Tibial nerve (tissue), 4 donors: Measurements from ENCODE around the gene RPL29. TPM values are rescaled to one million over a fixed set of nuclear protein-coding genes. Genes with fewer than 3 reads are reported as not detected.

ENCODE experiments used
- DNase-seq, 2 donors: peaks; one replicate each; pipeline ENCODE4 v3.0.0-alpha.2; 2019; ENCODE audit warnings: low spot score in 2 of 2
- H3K27ac ChIP-seq, 4 donors: fragments of 200-600 bp; sonication (generic) in 3 of 4; one replicate each; pipeline ENCODE4 v1.5.1; 2017 to 2019; ENCODE audit warnings: mild to moderate bottlenecking in 1 of 4
- H3K27me3 ChIP-seq, 2 donors: fragments of 200-600 bp; sonication (generic) in 1 of 2; one replicate each; pipeline versions ENCODE4 v1.5.1 to v1.6.0; 2017 to 2019
- H3K36me3 ChIP-seq, 3 donors: fragments of 200-600 bp; sonication (generic); one replicate each; pipeline ENCODE4 v1.5.1; 2018 to 2019
- H3K4me1 ChIP-seq, 4 donors: fragments of 200-600 bp; sonication (generic) in 3 of 4; one replicate each; pipeline ENCODE4 v1.5.1; 2017 to 2019
- H3K4me3 ChIP-seq, 4 donors: fragments of 200-600 bp; sonication (generic) in 3 of 4; one replicate each; pipeline ENCODE4 v1.5.1; 2017 to 2019; ENCODE audit warnings: mild to moderate bottlenecking in 1 of 4, moderate library complexity in 1 of 4
- H3K9me3 ChIP-seq, 4 donors: fragments of 200-600 bp; sonication (generic) in 3 of 4; one replicate each; pipeline ENCODE4 v1.5.1; 2017 to 2019
- EP300 ChIP-seq, 2 donors: sonication (generic); formaldehyde crosslinking; IDR thresholded peaks; one replicate each; pipeline ENCODE4 v1.6.1; 2017; ENCODE audit warnings: antibody characterized with exemption in 2 of 2, mild to moderate bottlenecking in 1 of 2
- POLR2A ChIP-seq, 2 donors: fragments of 450-650 bp; IDR thresholded peaks; one replicate each; pipeline ENCODE4 v1.6.1; 2017; ENCODE audit warnings: antibody characterized with exemption in 2 of 2, mild to moderate bottlenecking in 2 of 2, moderate library complexity in 2 of 2
- WGBS, 2 donors: methylation state at CpG; one replicate each; pipeline ENCODE4 v1.1.5; 2018; 5-methylcytosine and 5-hydroxymethylcytosine counted together
- total RNA-seq, 4 donors: library from RNA; depleted of rRNA; stranded (reverse); fragments of >200 nt; gene quantifications; one replicate each; pipeline ENCODE4 v1.1.0, GENCODE V29; 2016
- TF ChIP-seq, protein P1 (sequence below), 5 experiments: fragments of 200-600 bp in 3 of 5; fragments of 450-650 bp in 2 of 5; sonication (generic) in 3 of 5; IDR thresholded peaks; one replicate each; pipeline ENCODE4 v1.5.1; 2016 to 2019; ENCODE audit warnings: antibody characterized with exemption in 5 of 5, mild to moderate bottlenecking in 3 of 5, moderate library complexity in 2 of 5

RPL29 gene
- total RNA-seq, 4 donors from 2014 or later: 809 to 1,472 (median 1,336) TPM

DNA sequence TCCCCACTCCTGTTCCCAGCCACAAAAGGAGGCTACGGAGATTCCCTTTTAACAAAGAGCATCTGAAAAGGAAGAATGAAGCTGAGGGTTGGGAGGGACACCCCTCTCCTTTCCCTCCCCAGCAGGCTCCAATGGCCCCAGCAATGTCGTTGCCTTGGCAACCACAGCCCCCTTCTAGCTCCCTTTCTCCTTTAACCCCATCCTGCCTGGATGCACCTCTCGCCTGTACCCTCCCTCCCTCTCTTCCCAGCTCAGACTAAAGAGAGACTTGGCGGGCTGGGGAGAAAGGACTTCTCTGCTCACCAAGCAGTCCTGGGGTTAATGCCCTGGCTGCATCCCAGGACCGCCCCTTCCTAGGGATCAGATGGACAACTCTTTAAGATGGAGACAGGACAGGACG is 7.1 kb upstream of the RPL29 start:
- TF ChIP-seq EP300 (IDR thresholded peaks at IDR 0.05): no peak
- TF ChIP-seq, protein P1, sequence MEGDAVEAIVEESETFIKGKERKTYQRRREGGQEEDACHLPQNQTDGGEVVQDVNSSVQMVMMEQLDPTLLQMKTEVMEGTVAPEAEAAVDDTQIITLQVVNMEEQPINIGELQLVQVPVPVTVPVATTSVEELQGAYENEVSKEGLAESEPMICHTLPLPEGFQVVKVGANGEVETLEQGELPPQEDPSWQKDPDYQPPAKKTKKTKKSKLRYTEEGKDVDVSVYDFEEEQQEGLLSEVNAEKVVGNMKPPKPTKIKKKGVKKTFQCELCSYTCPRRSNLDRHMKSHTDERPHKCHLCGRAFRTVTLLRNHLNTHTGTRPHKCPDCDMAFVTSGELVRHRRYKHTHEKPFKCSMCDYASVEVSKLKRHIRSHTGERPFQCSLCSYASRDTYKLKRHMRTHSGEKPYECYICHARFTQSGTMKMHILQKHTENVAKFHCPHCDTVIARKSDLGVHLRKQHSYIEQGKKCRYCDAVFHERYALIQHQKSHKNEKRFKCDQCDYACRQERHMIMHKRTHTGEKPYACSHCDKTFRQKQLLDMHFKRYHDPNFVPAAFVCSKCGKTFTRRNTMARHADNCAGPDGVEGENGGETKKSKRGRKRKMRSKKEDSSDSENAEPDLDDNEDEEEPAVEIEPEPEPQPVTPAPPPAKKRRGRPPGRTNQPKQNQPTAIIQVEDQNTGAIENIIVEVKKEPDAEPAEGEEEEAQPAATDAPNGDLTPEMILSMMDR (IDR thresholded peaks at IDR 0.05): no peak
- no peak for TF ChIP-seq POLR2A (IDR thresholded peaks at IDR 0.05)
- DNase-seq: no peak
- no peak overlapping the region for H3K27ac ChIP-seq
- no peaks in the 10 kb centered on the region for H3K36me3 ChIP-seq
- H3K9me3 ChIP-seq: no peaks in the 10 kb centered on the region
- no peak overlapping the region for H3K4me3 ChIP-seq
- 63 to 64% methylated on average over 6 of the region's 6 CpGs for WGBS, 2 donors
- no peaks in the 10 kb centered on the region for H3K27me3 ChIP-seq
- peaks cover 0 to 33% (median 12%) of the 10 kb centered on the region in 4 donors for H3K4me1 ChIP-seq

DNA sequence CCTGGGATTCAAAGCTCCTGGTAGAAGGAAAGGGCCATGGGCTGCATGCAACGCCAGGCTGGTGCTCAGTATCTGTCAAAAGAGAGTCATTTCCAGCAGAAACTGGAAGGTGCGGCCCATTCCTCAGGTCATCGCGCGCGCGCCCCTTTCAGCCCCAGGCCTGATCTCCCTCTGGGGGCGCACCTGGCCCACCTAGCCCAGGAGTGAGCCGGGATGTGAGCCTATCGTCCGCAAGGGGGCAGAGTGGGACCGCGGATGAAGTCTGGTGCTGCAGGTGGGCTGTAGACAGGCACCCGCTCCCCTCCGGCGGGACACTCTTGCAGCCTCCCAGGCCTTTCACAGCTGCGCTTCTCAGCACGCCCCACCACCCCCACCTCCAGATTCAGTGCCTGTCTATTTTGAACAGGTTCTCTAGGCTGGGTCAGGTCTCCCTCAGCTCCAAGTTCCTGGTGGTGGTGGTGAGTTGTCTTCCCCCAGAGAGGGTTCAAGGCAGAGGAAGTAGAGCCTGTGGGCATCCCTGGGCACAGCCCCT is 5.8 kb upstream of the RPL29 start:
- Histone ChIP-seq H3K36me3 (no peaks in the 10 kb centered on the region), H3K27me3 (no peaks in the 10 kb centered on the region), H3K9me3 (no peaks in the 10 kb centered on the region), H3K27ac (no peak overlapping the region), H3K4me3 (no peak overlapping the region), H3K4me1 (peaks cover 0 to 30% (median 12%) of the 10 kb centered on the region in 4 donors)
- 1 to 2% methylated on average over 16 to 18 of the region's 18 CpGs for WGBS, 2 donors
- TF ChIP-seq, protein P1 (IDR thresholded peaks at IDR 0.05): peak; percentile 83 to 98 (median 93)
- no peak for TF ChIP-seq POLR2A (IDR thresholded peaks at IDR 0.05)
- no peak for TF ChIP-seq EP300 (IDR thresholded peaks at IDR 0.05)
- DNase-seq: peak; percentile 47 to 77

DNA sequence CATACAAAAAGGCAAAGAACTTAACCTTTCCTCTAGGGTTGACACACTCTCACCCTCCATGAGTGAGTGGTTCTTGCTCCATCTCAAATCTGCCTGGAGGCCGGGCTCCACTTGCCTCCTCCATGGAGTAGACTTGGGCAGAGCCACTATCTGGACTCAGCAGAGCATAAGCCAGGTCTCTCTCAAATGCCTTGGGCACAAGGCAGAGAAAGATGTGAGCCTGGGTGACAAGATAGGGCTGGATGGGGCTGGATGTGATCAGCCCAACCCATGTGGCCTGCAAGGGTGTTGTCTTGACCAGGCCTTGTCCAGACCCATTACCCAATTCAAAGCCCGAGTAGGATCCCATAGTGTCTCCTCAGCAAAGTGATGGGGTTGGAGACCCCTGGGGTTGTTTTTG is 4.2 kb upstream of the RPL29 start:
- TF ChIP-seq POLR2A (IDR thresholded peaks at IDR 0.05): no peak
- TF ChIP-seq, protein P1 (IDR thresholded peaks at IDR 0.05): no peak
- no peak for TF ChIP-seq EP300 (IDR thresholded peaks at IDR 0.05)
- WGBS, 2 donors: 78 to 88% methylated on average over 2 of the region's 2 CpGs
- no peaks in the 10 kb centered on the region for H3K36me3 ChIP-seq
- no peaks in the 10 kb centered on the region for H3K9me3 ChIP-seq
- peaks cover 0 to 23% (median 8%) of the 10 kb centered on the region in 4 donors for H3K4me1 ChIP-seq
- H3K27ac ChIP-seq: no peak overlapping the region
- H3K4me3 ChIP-seq: no peak overlapping the region
- no peak for DNase-seq
- H3K27me3 ChIP-seq: no peaks in the 10 kb centered on the region

DNA sequence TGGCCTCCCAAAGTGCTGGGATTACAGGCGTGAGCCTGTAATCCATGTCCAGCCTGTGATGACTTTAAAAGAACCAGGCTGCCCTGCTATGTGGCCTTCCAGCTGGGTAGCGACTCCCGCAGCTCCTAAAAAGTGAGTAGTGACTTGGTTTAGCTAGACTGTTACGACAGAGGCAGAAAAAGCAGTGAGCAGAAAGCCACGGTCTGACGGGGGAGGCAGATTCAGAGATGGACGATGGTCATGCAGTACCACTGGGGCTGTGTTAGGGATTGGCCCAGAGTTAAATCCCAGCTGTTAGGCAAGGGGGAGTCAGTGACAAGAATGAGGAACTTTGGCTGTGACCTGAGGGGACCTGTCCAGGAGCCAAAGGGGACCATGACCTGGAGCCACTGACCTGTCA is 3.1 kb upstream of the RPL29 start:
- no peak overlapping the region for H3K27ac ChIP-seq
- H3K27me3 ChIP-seq: no peaks in the 10 kb centered on the region
- 64 to 70% methylated on average over 7 of the region's 7 CpGs for WGBS, 2 donors
- H3K9me3 ChIP-seq: no peaks in the 10 kb centered on the region
- no peak for DNase-seq
- H3K4me3 ChIP-seq: no peak overlapping the region
- peaks cover 0 to 26% (median 16%) of the 10 kb centered on the region in 4 donors for H3K4me1 ChIP-seq
- peaks cover 0 to 11% (median 6%) of the 10 kb centered on the region in 3 donors for H3K36me3 ChIP-seq
- TF ChIP-seq EP300 (IDR thresholded peaks at IDR 0.05) (no peak), POLR2A (IDR thresholded peaks at IDR 0.05) (no peak)
- TF ChIP-seq, protein P1 (IDR thresholded peaks at IDR 0.05): no peak

DNA sequence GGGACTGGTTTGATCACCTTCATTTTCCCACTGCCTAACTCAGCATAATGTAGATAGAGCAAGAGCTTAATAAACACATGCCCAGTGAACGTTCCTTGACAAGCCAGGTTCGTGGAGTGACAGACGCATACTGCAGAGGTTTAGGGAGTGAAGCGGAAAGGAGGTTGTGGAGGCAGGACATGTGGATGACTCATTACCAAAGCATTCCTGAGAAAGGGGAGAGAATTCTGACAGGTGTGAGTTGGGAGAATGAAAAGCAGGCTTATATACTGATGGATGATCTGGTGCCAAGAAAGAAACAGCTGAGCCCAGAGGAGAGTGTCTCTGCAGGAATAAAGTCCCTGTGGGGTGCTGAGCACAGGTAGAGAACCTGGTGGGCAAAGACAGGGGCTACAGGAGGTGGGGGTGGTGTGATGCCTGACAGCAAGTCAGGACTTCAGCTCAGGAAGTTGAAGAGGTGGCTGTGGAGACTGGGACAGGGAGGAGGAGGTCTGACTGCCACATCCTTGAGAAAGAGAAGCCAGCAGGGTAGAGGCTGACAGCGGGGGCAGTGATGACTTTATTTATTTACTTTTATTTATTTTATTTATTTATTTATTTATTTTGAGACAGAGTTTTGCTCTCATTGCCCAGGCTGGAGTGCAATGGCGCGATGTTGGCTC is 2.4 kb upstream of the RPL29 start:
- no peak for DNase-seq
- H3K27ac ChIP-seq: no peak overlapping the region
- H3K27me3 ChIP-seq: no peaks in the 10 kb centered on the region
- H3K36me3 ChIP-seq: peaks cover 0 to 18% (median 6%) of the 10 kb centered on the region in 3 donors
- no peaks in the 10 kb centered on the region for H3K9me3 ChIP-seq
- TF ChIP-seq EP300 (IDR thresholded peaks at IDR 0.05): no peak
- TF ChIP-seq, protein P1 (IDR thresholded peaks at IDR 0.05): no peak
- no peak for TF ChIP-seq POLR2A (IDR thresholded peaks at IDR 0.05)
- peaks cover 0 to 33% (median 16%) of the 10 kb centered on the region in 4 donors for H3K4me1 ChIP-seq
- H3K4me3 ChIP-seq: no peak overlapping the region
- 58 to 68% methylated on average over 7 of the region's 7 CpGs for WGBS, 2 donors
